K562 (cell line): ENCODE measurements around the gene ABCF2. TPM values are rescaled to one million over a fixed set of nuclear protein-coding genes. Genes with fewer than 3 reads are reported as not detected.

Experiments
- FOXA3 ChIP-seq, 2 experiments: fragments of 450-650 bp in 1 of 2; sonication (generic) in 1 of 2; formaldehyde crosslinking; IDR thresholded peaks in 1 of 2; conservative IDR thresholded peaks in 1 of 2; 2 replicates each; pipeline versions ENCODE4 v1.4.0 to v1.8.0; 2020 to 2022; ENCODE audit warnings: mild to moderate bottlenecking in 2 of 2, missing genetic modification reagents in 1 of 2
- FOXM1 ChIP-seq, 2 experiments: fragments of 450-650 bp in 1 of 2; sonication (generic) in 1 of 2; formaldehyde crosslinking in 1 of 2; IDR thresholded peaks; 2 replicates each; pipeline versions ENCODE4 v1.6.1 to v1.9.0; 2017 to 2022; ENCODE audit warnings: low read depth in 2 of 2, mild to moderate bottlenecking in 2 of 2, missing genetic modification reagents in 1 of 2, moderate library complexity in 1 of 2
- HMG20A ChIP-seq: fragments of 450-650 bp; formaldehyde crosslinking; conservative IDR thresholded peaks from 2 replicates; pipeline ENCODE4 v1.4.0; 2020; ENCODE audit warnings: mild to moderate bottlenecking, mixed read lengths
- MEF2D ChIP-seq: conservative IDR thresholded peaks from 2 replicates; pipeline ENCODE4 v1.6.1; 2016; ENCODE audit warnings: low read depth, missing genetic modification characterization, missing compliant biosample characterization
- MYC ChIP-seq, 2 experiments: fragments of 250-450 bp in 1 of 2; sonication (Bioruptor Pico) in 1 of 2; IDR thresholded peaks; 2 replicates each; pipeline versions ENCODE4 v1.5.1 to v1.6.1; 2012 to 2021; ENCODE audit warnings: low read depth in 2 of 2, borderline replicate concordance in 1 of 2, improper control_type of control experiment in 1 of 2, low read length in 1 of 2, mild to moderate bottlenecking in 1 of 2, moderate library complexity in 1 of 2
- NR3C1 ChIP-seq: sonication (generic); formaldehyde crosslinking; IDR thresholded peaks from 2 replicates; pipeline ENCODE4 v1.8.1; 2022; ENCODE audit warnings: missing genetic modification reagents
- PCBP2 ChIP-seq: fragments of 200-400 bp; formaldehyde crosslinking; IDR thresholded peaks from 2 replicates; pipeline ENCODE4 v1.6.1; 2018; ENCODE audit warnings: low read length, low read depth, mild to moderate bottlenecking, moderate library complexity; ENCODE audit not compliant: poor library complexity, severe bottlenecking
- PRPF4 ChIP-seq: fragments of 200-400 bp; formaldehyde crosslinking; IDR thresholded peaks from one replicate; pipeline ENCODE4 v1.6.1; 2017; ENCODE audit warnings: low read length, low read depth, mild to moderate bottlenecking; ENCODE audit not compliant: insufficient read depth, poor library complexity, severe bottlenecking
- RBM15 ChIP-seq: fragments of 200-400 bp; formaldehyde crosslinking; IDR thresholded peaks from 2 replicates; pipeline ENCODE4 v1.6.1; 2018; ENCODE audit warnings: mild to moderate bottlenecking, low read length, moderate library complexity; ENCODE audit not compliant: insufficient read depth
- RBM25 ChIP-seq: fragments of 200-400 bp; formaldehyde crosslinking; IDR thresholded peaks from 2 replicates; pipeline ENCODE4 v1.6.1; 2018; ENCODE audit warnings: low read length, low read depth, moderate library complexity; ENCODE audit not compliant: severe bottlenecking
- SUPT5H ChIP-seq: fragments of 450-650 bp; IDR thresholded peaks from 2 replicates; pipeline ENCODE4 v1.6.1; 2016
- TCF7L2 ChIP-seq: fragments of 150-350 bp; IDR thresholded peaks from 2 replicates; pipeline ENCODE4 v1.6.1; 2016; ENCODE audit warnings: low read depth, mild to moderate bottlenecking, low read length, moderate library complexity
- TEAD4 ChIP-seq, 2 experiments: sonication (generic) in 1 of 2; formaldehyde crosslinking in 1 of 2; IDR thresholded peaks; 2 replicates each; pipeline versions ENCODE4 v1.6.1 to v1.8.0; 2012 to 2022; ENCODE audit warnings: borderline replicate concordance in 1 of 2, inconsistent platforms in 1 of 2, low read length in 1 of 2, mild to moderate bottlenecking in 1 of 2, missing genetic modification reagents in 1 of 2
- ZKSCAN3 ChIP-seq: fragments of 250-450 bp; sonication (Bioruptor Pico); IDR thresholded peaks from 2 replicates; pipeline ENCODE4 v1.4.0; 2020
- ZMIZ1 ChIP-seq, 2 experiments: fragments of 150-350 bp in 1 of 2; IDR thresholded peaks; 2 replicates each; pipeline ENCODE4 v1.6.1; 2012 to 2016; ENCODE audit warnings: low read depth in 2 of 2, low read length in 2 of 2, mild to moderate bottlenecking in 1 of 2, moderate library complexity in 1 of 2
- ZNF217 ChIP-seq: sonication (generic); formaldehyde crosslinking; IDR thresholded peaks from 2 replicates; pipeline ENCODE4 v1.8.0; 2022; ENCODE audit warnings: mild to moderate bottlenecking, missing genetic modification reagents
- ZNF24 ChIP-seq: fragments of 450-650 bp; IDR thresholded peaks from 2 replicates; pipeline ENCODE4 v1.6.1; 2016
- ZNF445 ChIP-seq: fragments of 250-450 bp; sonication (Bioruptor Pico); IDR thresholded peaks from 2 replicates; pipeline ENCODE4 v1.4.0; 2020; ENCODE audit warnings: low read depth, mild to moderate bottlenecking, moderate library complexity
- polyA plus RNA-seq, 8 experiments: library from polyadenylated mRNA; depleted of rRNA in 4 of 8; stranded (reverse) in 5 of 8; unstranded in 3 of 8; fragments of >200 nt; fragmentation: Nextera tagmentation in 2 of 8; fragmentation: Illumina TruSeq in 1 of 8; extraction: Ambion mirVana in 2 of 8; extraction: Trizol in 1 of 8; gene quantifications; 2 replicates each; pipeline versions ENCODE4 v1.2.1 to v1.2.3, GENCODE V29; 2011 to 2014; ENCODE audit warnings: inconsistent platforms in 1 of 8, missing spikeins in 1 of 8
- total RNA-seq, 7 experiments: library from RNA; depleted of rRNA in 6 of 7; stranded (reverse); fragments of >200 nt in 6 of 7; fragmentation: Illumina TruSeq in 2 of 7; extraction: Trizol in 2 of 7; gene quantifications; 2 replicates each; pipeline versions ENCODE4 v1.2.1 to v1.2.3, GENCODE V29; 2011 to 2021; ENCODE audit warnings: low replicate concordance in 1 of 7
- TF ChIP-seq, protein P1 (sequence below): sonication (generic); formaldehyde crosslinking; IDR thresholded peaks from 2 replicates; pipeline ENCODE4 v1.8.0; 2022; ENCODE audit warnings: mild to moderate bottlenecking, low read depth, missing genetic modification reagents
- TF ChIP-seq, protein P2 (sequence below): sonication (generic); formaldehyde crosslinking; IDR thresholded peaks from 2 replicates; pipeline ENCODE4 v1.8.1; 2023; ENCODE audit warnings: mild to moderate bottlenecking, missing genetic modification reagents, moderate library complexity

The ABCF2 gene
- total and polyA plus RNA-seq, 9 of the 15 experiments (the other 6 are each of a cell fraction or from before 2014, with no cell fraction given) = 62.1 to 224 (median 113) TPM

- TF ChIP-seq, protein P1, sequence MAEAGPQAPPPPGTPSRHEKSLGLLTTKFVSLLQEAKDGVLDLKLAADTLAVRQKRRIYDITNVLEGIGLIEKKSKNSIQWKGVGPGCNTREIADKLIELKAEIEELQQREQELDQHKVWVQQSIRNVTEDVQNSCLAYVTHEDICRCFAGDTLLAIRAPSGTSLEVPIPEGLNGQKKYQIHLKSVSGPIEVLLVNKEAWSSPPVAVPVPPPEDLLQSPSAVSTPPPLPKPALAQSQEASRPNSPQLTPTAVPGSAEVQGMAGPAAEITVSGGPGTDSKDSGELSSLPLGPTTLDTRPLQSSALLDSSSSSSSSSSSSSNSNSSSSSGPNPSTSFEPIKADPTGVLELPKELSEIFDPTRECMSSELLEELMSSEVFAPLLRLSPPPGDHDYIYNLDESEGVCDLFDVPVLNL (CRISPR knock-in tag) = no peak
- no peak for TF ChIP-seq HMG20A (CRISPR knock-in tag)
- 0 out of 2 replicates have a peak, but pooled peaks have one; percentile 31 for TF ChIP-seq ZNF24
- TF ChIP-seq ZKSCAN3 (CRISPR knock-in tag) = no peak
- TF ChIP-seq ZMIZ1 (IDR thresholded peaks at IDR 0.05; ENCODE audit: low read depth in 2 of 2, low read length in 2 of 2) = no peak
- no peak for TF ChIP-seq TCF7L2
- TF ChIP-seq, protein P2, sequence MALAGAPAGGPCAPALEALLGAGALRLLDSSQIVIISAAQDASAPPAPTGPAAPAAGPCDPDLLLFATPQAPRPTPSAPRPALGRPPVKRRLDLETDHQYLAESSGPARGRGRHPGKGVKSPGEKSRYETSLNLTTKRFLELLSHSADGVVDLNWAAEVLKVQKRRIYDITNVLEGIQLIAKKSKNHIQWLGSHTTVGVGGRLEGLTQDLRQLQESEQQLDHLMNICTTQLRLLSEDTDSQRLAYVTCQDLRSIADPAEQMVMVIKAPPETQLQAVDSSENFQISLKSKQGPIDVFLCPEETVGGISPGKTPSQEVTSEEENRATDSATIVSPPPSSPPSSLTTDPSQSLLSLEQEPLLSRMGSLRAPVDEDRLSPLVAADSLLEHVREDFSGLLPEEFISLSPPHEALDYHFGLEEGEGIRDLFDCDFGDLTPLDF (CRISPR knock-in tag) = no peak
- no peak for TF ChIP-seq PCBP2
- TF ChIP-seq RBM15 = no peak
- no peak for TF ChIP-seq MYC (IDR thresholded peaks at IDR 0.05; ENCODE audit: low read depth, low read length)
- TF ChIP-seq MYC (CRISPR knock-in tag; IDR thresholded peaks at IDR 0.05; ENCODE audit: borderline replicate concordance, low read depth) = no peak
- no peak for TF ChIP-seq NR3C1 (CRISPR knock-in tag)
- no peak for TF ChIP-seq PRPF4
- no peak for TF ChIP-seq FOXM1 (IDR thresholded peaks at IDR 0.05; ENCODE audit: low read depth)
- no peak for TF ChIP-seq FOXM1 (CRISPR knock-in tag; IDR thresholded peaks at IDR 0.05; ENCODE audit: low read depth)
- no peak for TF ChIP-seq TEAD4 (IDR thresholded peaks at IDR 0.05; ENCODE audit: low read length)
- no peak for TF ChIP-seq TEAD4 (CRISPR knock-in tag; IDR thresholded peaks at IDR 0.05; ENCODE audit: borderline replicate concordance)
- no peak for TF ChIP-seq MEF2D (tag)
- TF ChIP-seq ZNF445 (CRISPR knock-in tag) = no peak
- TF ChIP-seq SUPT5H = no peak
- TF ChIP-seq ZNF217 (CRISPR knock-in tag) = no peak
- TF ChIP-seq FOXA3 (CRISPR knock-in tag; conservative IDR thresholded peaks at IDR 0.05 in 1 of 2, IDR thresholded peaks at IDR 0.05 in 1 of 2) = no peak
- peak; percentile 18 for TF ChIP-seq RBM25
Measured at GRCh38 chr7:151168003-151168786, 58.8 kb downstream of the ABCF2 start (continued).
